ENCODE results near the gene FMNL2. TPM values are rescaled to one million over a fixed set of nuclear protein-coding genes. Genes with fewer than 3 reads are reported as not detected.

FMNL2 gene
- total RNA-seq, 1 donor: 24.2 TPM

- no peaks in the 10 kb centered on the region for H3K9me3 ChIP-seq (ENCODE audit: low read depth, low read length)
- H3K4me1 ChIP-seq (ENCODE audit: insufficient read depth, low read length): peaks cover 11% of the 10 kb centered on the region
- no peak for DNase-seq (ENCODE audit: insufficient read length, low spot score, missing footprints)
- no peak for TF ChIP-seq CTCF (IDR thresholded peaks at IDR 0.05; ENCODE audit: extremely low read depth, low read depth, low read length)
- H2AFZ ChIP-seq (ENCODE audit: low read length): no peak overlapping the region
- H3K4me3 ChIP-seq (ENCODE audit: insufficient read depth, low read length): no peak overlapping the region
- peaks cover 58% of the 10 kb centered on the region for H3K79me2 ChIP-seq (ENCODE audit: insufficient read depth, low read length)
- no peak overlapping the region for H3K4me2 ChIP-seq (ENCODE audit: insufficient read depth, low read length)
- no peaks in the 10 kb centered on the region for H3K36me3 ChIP-seq (ENCODE audit: insufficient read depth, low read length)
- no peak overlapping the region for H3K27ac ChIP-seq (ENCODE audit: low read depth, low read length)
- peaks cover 9% of the 10 kb centered on the region for H4K20me1 ChIP-seq (ENCODE audit: insufficient read depth, low read length)
- no peaks in the 10 kb centered on the region for H3K27me3 ChIP-seq (ENCODE audit: insufficient read depth, low read length)
Observed at GRCh38 chr2:152464851-152465470, 130.0 kb downstream of the FMNL2 start.

GRCh38 chr2:152465541-152465940 lies 130.6 kb downstream of the FMNL2 start:
- peaks cover 11% of the 10 kb centered on the region for H3K4me1 ChIP-seq (ENCODE audit: insufficient read depth, low read length)
- H3K27me3 ChIP-seq (ENCODE audit: insufficient read depth, low read length): no peaks in the 10 kb centered on the region
- H4K20me1 ChIP-seq (ENCODE audit: insufficient read depth, low read length): peaks cover 6% of the 10 kb centered on the region
- H2AFZ ChIP-seq (ENCODE audit: low read length): no peak overlapping the region
- no peaks in the 10 kb centered on the region for H3K36me3 ChIP-seq (ENCODE audit: insufficient read depth, low read length)
- no peak for TF ChIP-seq CTCF (IDR thresholded peaks at IDR 0.05; ENCODE audit: extremely low read depth, low read depth, low read length)
- H3K4me2 ChIP-seq (ENCODE audit: insufficient read depth, low read length): no peak overlapping the region
- H3K9me3 ChIP-seq (ENCODE audit: low read depth, low read length): no peaks in the 10 kb centered on the region
- no peak overlapping the region for H3K4me3 ChIP-seq (ENCODE audit: insufficient read depth, low read length)
- peaks cover 60% of the 10 kb centered on the region for H3K79me2 ChIP-seq (ENCODE audit: insufficient read depth, low read length)
- no peak overlapping the region for H3K27ac ChIP-seq (ENCODE audit: low read depth, low read length)
- DNase-seq (ENCODE audit: insufficient read length, low spot score, missing footprints): no peak

GRCh38 chr2:152466041-152466440 lies 131.1 kb downstream of the FMNL2 start:
- Histone ChIP-seq H3K4me3 (ENCODE audit: insufficient read depth, low read length) (no peak overlapping the region), H3K27ac (ENCODE audit: low read depth, low read length) (no peak overlapping the region), H3K4me1 (ENCODE audit: insufficient read depth, low read length) (peaks cover 11% of the 10 kb centered on the region), H3K4me2 (ENCODE audit: insufficient read depth, low read length) (no peak overlapping the region), H2AFZ (ENCODE audit: low read length) (no peak overlapping the region), H3K36me3 (ENCODE audit: insufficient read depth, low read length) (no peaks in the 10 kb centered on the region), H3K79me2 (ENCODE audit: insufficient read depth, low read length) (peaks cover 64% of the 10 kb centered on the region), H3K27me3 (ENCODE audit: insufficient read depth, low read length) (no peaks in the 10 kb centered on the region), H3K9me3 (ENCODE audit: low read depth, low read length) (no peaks in the 10 kb centered on the region), H4K20me1 (ENCODE audit: insufficient read depth, low read length) (peaks cover 6% of the 10 kb centered on the region)
- no peak for DNase-seq (ENCODE audit: insufficient read length, low spot score, missing footprints)
- TF ChIP-seq CTCF (IDR thresholded peaks at IDR 0.05; ENCODE audit: extremely low read depth, low read depth, low read length): no peak

- H3K79me2 ChIP-seq (ENCODE audit: insufficient read depth, low read length): peaks cover 72% of the 10 kb centered on the region
- H3K36me3 ChIP-seq (ENCODE audit: insufficient read depth, low read length): no peaks in the 10 kb centered on the region
- peak overlapping the region; percentile 12 for H3K4me2 ChIP-seq (ENCODE audit: insufficient read depth, low read length)
- H4K20me1 ChIP-seq (ENCODE audit: insufficient read depth, low read length): peaks cover 6% of the 10 kb centered on the region
- peaks cover 11% of the 10 kb centered on the region for H3K4me1 ChIP-seq (ENCODE audit: insufficient read depth, low read length)
- no peak overlapping the region for H3K4me3 ChIP-seq (ENCODE audit: insufficient read depth, low read length)
- no peak overlapping the region for H2AFZ ChIP-seq (ENCODE audit: low read length)
- TF ChIP-seq CTCF (IDR thresholded peaks at IDR 0.05; ENCODE audit: extremely low read depth, low read depth, low read length): no peak
- H3K27me3 ChIP-seq (ENCODE audit: insufficient read depth, low read length): no peaks in the 10 kb centered on the region
- no peak overlapping the region for H3K27ac ChIP-seq (ENCODE audit: low read depth, low read length)
- no peaks in the 10 kb centered on the region for H3K9me3 ChIP-seq (ENCODE audit: low read depth, low read length)
- DNase-seq (ENCODE audit: insufficient read length, low spot score, missing footprints): no peak
Observed at GRCh38 chr2:152466980-152467676, 132.2 kb downstream of the FMNL2 start.

Measured in osteoblast (primary cell).